DND-41 (cell line): ENCODE data around the gene SLC27A1.
"Not testable (repeated sequence)": the region's sequence is repeated elsewhere in the genome, so short reads cannot be mapped to it uniquely, and the experiment has no call there.

Source experiments
- ATAC-seq: fragments of 200-7000 bp; cut with Tn5 transposase; 3 replicates; pipeline ENCODE4 v1.9.1; 2021; ENCODE audit warnings: low read depth; ENCODE audit not compliant: insufficient read depth
- DNase-seq: peaks from one replicate; pipeline ENCODE4 v3.0.0-alpha.2; 2020
- H2AFZ ChIP-seq: 2 replicates; pipeline ENCODE4 v1.6.0; 2012; ENCODE audit warnings: low read depth, low read length
- H3K27ac ChIP-seq: 2 replicates; pipeline ENCODE4 v1.5.1; 2012; ENCODE audit warnings: low read length, inconsistent platforms
- H3K27me3 ChIP-seq: fragments of 200-600 bp; sonication (generic); 2 replicates; pipeline ENCODE4 v1.6.0; 2012; ENCODE audit warnings: low read length, mild to moderate bottlenecking, inconsistent platforms; ENCODE audit not compliant: insufficient read depth, poor library complexity
- H3K36me3 ChIP-seq: 2 replicates; pipeline ENCODE4 v1.5.1; 2012; ENCODE audit warnings: low read length, inconsistent platforms; ENCODE audit not compliant: insufficient read depth
- H3K4me1 ChIP-seq: 2 replicates; pipeline ENCODE4 v1.5.1; 2012; ENCODE audit warnings: mild to moderate bottlenecking, low read length; ENCODE audit not compliant: insufficient read depth
- H3K4me2 ChIP-seq: 2 replicates; pipeline ENCODE4 v1.6.0; 2012; ENCODE audit warnings: mild to moderate bottlenecking, moderate library complexity, low read length, inconsistent platforms; ENCODE audit not compliant: insufficient read depth
- H3K4me3 ChIP-seq, 2 experiments: fragments of 200-600 bp in 1 of 2; shearing (Covaris generic) in 1 of 2; 2 replicates each; pipeline ENCODE4 v1.5.1; 2012 to 2016; ENCODE audit warnings: inconsistent platforms in 2 of 2, low read length in 2 of 2, mild to moderate bottlenecking in 2 of 2, low read depth in 1 of 2, moderate library complexity in 1 of 2
- H3K79me2 ChIP-seq: 2 replicates; pipeline ENCODE4 v1.6.0; 2012; ENCODE audit warnings: low read length, inconsistent platforms; ENCODE audit not compliant: insufficient read depth
- H3K9ac ChIP-seq: 2 replicates; pipeline ENCODE4 v1.6.0; 2012; ENCODE audit warnings: low read depth, mild to moderate bottlenecking, inconsistent platforms, low read length, moderate library complexity
- H3K9me3 ChIP-seq: 2 replicates; pipeline ENCODE4 v1.5.1; 2012; ENCODE audit warnings: low read length, moderate library complexity, mild to moderate bottlenecking, inconsistent platforms; ENCODE audit not compliant: insufficient read depth, severe bottlenecking
- H4K20me1 ChIP-seq: 2 replicates; pipeline ENCODE4 v1.6.0; 2012; ENCODE audit warnings: low read length; ENCODE audit not compliant: insufficient read depth
- CTCF ChIP-seq: IDR thresholded peaks from 2 replicates; pipeline ENCODE4 v1.5.1; 2012; ENCODE audit warnings: borderline replicate concordance, low read length, moderate library complexity, mild to moderate bottlenecking; ENCODE audit not compliant: poor library complexity, severe bottlenecking; ENCODE audit errors: extremely low read depth
- EZH2 ChIP-seq: IDR thresholded peaks from 3 replicates; pipeline ENCODE4 v1.6.1; 2012; ENCODE audit warnings: borderline replicate concordance, low read depth, mild to moderate bottlenecking, moderate library complexity, low read length, inconsistent platforms; ENCODE audit not compliant: severe bottlenecking

SLC27A1 gene

GRCh38 chr19:17469481-17470067, 750 bp upstream of the SLC27A1 start:
- H3K4me1 ChIP-seq, result peaks cover 24% of the 10 kb centered on the region
- H3K27me3 ChIP-seq, result no peaks in the 10 kb centered on the region
- no peaks in the 10 kb centered on the region for H3K9me3 ChIP-seq
- peak overlapping the region in 1 of 2 experiments; percentile 78; a peak in 2 of 4 replicates for H3K4me3 ChIP-seq
- peak overlapping the region; percentile 66; the same call in 1 of the 2 replicates for H3K9ac ChIP-seq
- TF ChIP-seq CTCF (no peak), EZH2 (no peak)
- H2AFZ ChIP-seq, result peak overlapping the region; percentile 90
- peak overlapping the region; percentile 98 for H3K4me2 ChIP-seq
- ATAC-seq (peak; percentile 53), DNase-seq (peak; percentile 78)
- no peaks in the 10 kb centered on the region for H4K20me1 ChIP-seq
- no peaks in the 10 kb centered on the region for H3K79me2 ChIP-seq
- 0 out of 2 replicates have a peak overlapping the region, but pooled peaks have one; percentile 56 for H3K27ac ChIP-seq
- no peaks in the 10 kb centered on the region for H3K36me3 ChIP-seq

GRCh38 chr19:17471410-17472125, 1.2 kb downstream of the SLC27A1 start:
- Histone ChIP-seq H3K4me1 (peaks cover 18% of the 10 kb centered on the region), H3K9me3 (no peaks in the 10 kb centered on the region), H3K9ac (peak overlapping the region; percentile 66), H3K27me3 (no peaks in the 10 kb centered on the region), H4K20me1 (no peaks in the 10 kb centered on the region), H2AFZ (peak overlapping the region; percentile 66), H3K4me2 (peak overlapping the region; percentile 98), H3K79me2 (no peaks in the 10 kb centered on the region), H3K27ac (peak overlapping the region; percentile 41; the same call in 1 of the 2 replicates), H3K36me3 (no peaks in the 10 kb centered on the region), H3K4me3 (peak overlapping the region; percentile 31 to 78; a peak in 3 of 4 replicates)
- ATAC-seq (no peak), DNase-seq (no peak)
- TF ChIP-seq CTCF (no peak), EZH2 (no peak)

GRCh38 chr19:17473041-17473440, 2.7 kb downstream of the SLC27A1 start:
- DNase-seq, result no peak
- no peak for ATAC-seq
- Histone ChIP-seq H3K4me3 (no peak overlapping the region), H3K27me3 (no peaks in the 10 kb centered on the region), H3K9me3 (no peaks in the 10 kb centered on the region), H3K4me2 (no peak overlapping the region), H3K4me1 (peaks cover 18% of the 10 kb centered on the region), H2AFZ (no peak overlapping the region), H3K9ac (no peak overlapping the region), H4K20me1 (no peaks in the 10 kb centered on the region), H3K36me3 (no peaks in the 10 kb centered on the region), H3K27ac (no peak overlapping the region), H3K79me2 (no peaks in the 10 kb centered on the region)
- no peak for TF ChIP-seq EZH2
- TF ChIP-seq CTCF, result no peak

- not testable (repeated sequence) for H3K9me3 ChIP-seq, H4K20me1 ChIP-seq, DNase-seq, H3K4me3 ChIP-seq, H3K27ac ChIP-seq, H3K27me3 ChIP-seq, ATAC-seq, H2AFZ ChIP-seq, H3K9ac ChIP-seq, H3K79me2 ChIP-seq, H3K36me3 ChIP-seq, H3K4me2 ChIP-seq
- H3K4me1 ChIP-seq, result peaks cover 15% of the 10 kb centered on the region
These were observed 4.8 kb downstream of the SLC27A1 start for GRCh38 chr19:17475011-17475540.
